ENCODE measurements around the gene ACBD4.

DNA sequence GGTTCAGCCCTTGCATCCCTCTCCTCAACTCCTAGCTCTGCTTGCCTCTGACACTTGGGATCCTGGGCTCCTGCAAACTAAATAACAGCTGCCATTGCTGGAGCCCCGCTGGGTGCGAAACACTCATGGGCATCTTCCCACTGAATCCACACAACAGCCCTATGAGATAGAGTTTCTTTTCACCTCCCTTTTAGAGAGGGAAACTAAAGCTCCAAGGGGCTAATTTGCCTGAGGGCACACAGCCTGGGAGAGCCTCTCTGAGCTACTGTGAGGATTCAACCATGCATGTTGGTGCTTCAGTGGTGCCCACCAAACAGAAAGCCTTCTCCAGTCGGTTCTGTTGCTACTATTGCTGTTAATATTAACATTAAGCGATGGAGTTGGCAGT, 4.0 kb downstream of the ACBD4 start:
- TF ChIP-seq, protein P1, sequence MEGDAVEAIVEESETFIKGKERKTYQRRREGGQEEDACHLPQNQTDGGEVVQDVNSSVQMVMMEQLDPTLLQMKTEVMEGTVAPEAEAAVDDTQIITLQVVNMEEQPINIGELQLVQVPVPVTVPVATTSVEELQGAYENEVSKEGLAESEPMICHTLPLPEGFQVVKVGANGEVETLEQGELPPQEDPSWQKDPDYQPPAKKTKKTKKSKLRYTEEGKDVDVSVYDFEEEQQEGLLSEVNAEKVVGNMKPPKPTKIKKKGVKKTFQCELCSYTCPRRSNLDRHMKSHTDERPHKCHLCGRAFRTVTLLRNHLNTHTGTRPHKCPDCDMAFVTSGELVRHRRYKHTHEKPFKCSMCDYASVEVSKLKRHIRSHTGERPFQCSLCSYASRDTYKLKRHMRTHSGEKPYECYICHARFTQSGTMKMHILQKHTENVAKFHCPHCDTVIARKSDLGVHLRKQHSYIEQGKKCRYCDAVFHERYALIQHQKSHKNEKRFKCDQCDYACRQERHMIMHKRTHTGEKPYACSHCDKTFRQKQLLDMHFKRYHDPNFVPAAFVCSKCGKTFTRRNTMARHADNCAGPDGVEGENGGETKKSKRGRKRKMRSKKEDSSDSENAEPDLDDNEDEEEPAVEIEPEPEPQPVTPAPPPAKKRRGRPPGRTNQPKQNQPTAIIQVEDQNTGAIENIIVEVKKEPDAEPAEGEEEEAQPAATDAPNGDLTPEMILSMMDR (IDR thresholded peaks at IDR 0.05), result no peak
- TF ChIP-seq POLR2A (IDR thresholded peaks at IDR 0.05), result no peak
